ENCODE data around the gene TOB1. TPM values are rescaled to one million over a fixed set of nuclear protein-coding genes. Genes with fewer than 3 reads are reported as not detected.

Gene TOB1
- total RNA-seq, 1 experiment from 2014 or later = 53.1 TPM

- BruUV-seq (replicated peaks) = no TSS peak
Observed at GRCh38 chr17:50911890-50912289, 45.7 kb upstream of the TOB1 start.

GRCh38 chr17:50911450-50911849 is 45.3 kb upstream of the TOB1 start:
- H3K4me3 Mint-ChIP-seq (ENCODE audit: unreplicated experiment) = no peak overlapping the region
- TF ChIP-seq CTCF (IDR thresholded peaks at IDR 0.05; ENCODE audit: unreplicated experiment) = no peak
- BruUV-seq (replicated peaks) = no TSS peak
- peaks cover 12% of the 10 kb centered on the region for H3K4me1 Mint-ChIP-seq (ENCODE audit: insufficient read depth, unreplicated experiment)
- no peak overlapping the region for H3K27ac Mint-ChIP-seq (ENCODE audit: low read depth, unreplicated experiment)
- no peaks in the 10 kb centered on the region for H3K36me3 Mint-ChIP-seq (ENCODE audit: insufficient read depth, unreplicated experiment)
- H3K9me3 Mint-ChIP-seq (ENCODE audit: unreplicated experiment) = no peaks in the 10 kb centered on the region
- DNase-seq (ENCODE audit: unreplicated experiment) = no peak
- ChIA-PET POLR2A (interaction anchor here (0.9 to 2.8 kb wide), 4 partner anchors 11 to 48 kb away, joined by 3 to 15 read pairs (median 4); partner anchors contain the start of gene TOB1), CTCF (interaction anchor here (0.7 to 1.1 kb wide), 3 partner anchors 38 to 59 kb away, joined by 3 to 4 read pairs (median 3); no protein-coding TSS in a partner anchor)
- intact Hi-C loops (cut with micrococcal nuclease) = no loop called here
- no peaks in the 10 kb centered on the region for H3K27me3 Mint-ChIP-seq (ENCODE audit: insufficient read depth, unreplicated experiment)

More at GRCh38 chr17:50911890-50912289, 45.7 kb upstream of the TOB1 start:
- no peak for DNase-seq (ENCODE audit: unreplicated experiment)
- Mint-ChIP-seq H3K36me3 (ENCODE audit: insufficient read depth, unreplicated experiment) (no peaks in the 10 kb centered on the region), H3K9me3 (ENCODE audit: unreplicated experiment) (no peaks in the 10 kb centered on the region), H3K27me3 (ENCODE audit: insufficient read depth, unreplicated experiment) (no peaks in the 10 kb centered on the region), H3K4me3 (ENCODE audit: unreplicated experiment) (no peak overlapping the region), H3K4me1 (ENCODE audit: insufficient read depth, unreplicated experiment) (peaks cover 12% of the 10 kb centered on the region), H3K27ac (ENCODE audit: low read depth, unreplicated experiment) (no peak overlapping the region)
- CTCF ChIA-PET = interaction anchor here (0.7 to 1.2 kb wide), 4 partner anchors 38 to 128 kb away, joined by 3 to 4 read pairs (median 3); no protein-coding TSS in a partner anchor
- intact Hi-C loops (cut with micrococcal nuclease) = no loop called here
- POLR2A ChIA-PET = interaction anchor here (0.9 to 2.8 kb wide), 4 partner anchors 11 to 49 kb away, joined by 3 to 15 read pairs (median 4); partner anchors contain the start of gene TOB1
- no peak for TF ChIP-seq CTCF (IDR thresholded peaks at IDR 0.05; ENCODE audit: unreplicated experiment)

GRCh38 chr17:50909765-50910605 is 43.8 kb upstream of the TOB1 start:
- no peaks in the 10 kb centered on the region for H3K27me3 Mint-ChIP-seq (ENCODE audit: insufficient read depth, unreplicated experiment)
- peaks cover 20% of the 10 kb centered on the region for H3K4me1 Mint-ChIP-seq (ENCODE audit: insufficient read depth, unreplicated experiment)
- H3K4me3 Mint-ChIP-seq (ENCODE audit: unreplicated experiment) = no peak overlapping the region
- peak overlapping the region; percentile 79 for H3K27ac Mint-ChIP-seq (ENCODE audit: low read depth, unreplicated experiment)
- no peak for TF ChIP-seq CTCF (IDR thresholded peaks at IDR 0.05; ENCODE audit: unreplicated experiment)
- no peaks in the 10 kb centered on the region for H3K36me3 Mint-ChIP-seq (ENCODE audit: insufficient read depth, unreplicated experiment)
- CTCF ChIA-PET = interaction anchor here (0.6 to 1.9 kb wide), 7 partner anchors 18 to 127 kb away, joined by 3 to 5 read pairs (median 3); no protein-coding TSS in a partner anchor
- no peaks in the 10 kb centered on the region for H3K9me3 Mint-ChIP-seq (ENCODE audit: unreplicated experiment)
- DNase-seq (ENCODE audit: unreplicated experiment) = no peak
- POLR2A ChIA-PET = interaction anchor here (0.9 to 3.2 kb wide), 3 partner anchors 27 to 49 kb away, joined by 3 to 25 read pairs (median 8); partner anchors contain the start of gene TOB1
- intact Hi-C loops (cut with micrococcal nuclease) = no loop called here
- BruUV-seq (replicated peaks) = no TSS peak

Measured in MCF 10A (cell line).